Neural cell (in vitro differentiated cells): ENCODE results near the gene ZBTB17. TPM values are rescaled to one million over a fixed set of nuclear protein-coding genes. Genes with fewer than 3 reads are reported as not detected.

Experiments used
- H2AFZ ChIP-seq: fragments of 200-600, 300-800 bp; sonication (generic), shearing (Covaris generic); 2 replicates; pipeline ENCODE4 v1.6.0; 2014; ENCODE audit warnings: low read depth, mild to moderate bottlenecking, antibody characterized with exemption, low read length, moderate library complexity
- H3F3A ChIP-seq: fragments of 200-600 bp; shearing (Covaris generic); 2 replicates; pipeline ENCODE4 v1.6.1; 2016; ENCODE audit warnings: mild to moderate bottlenecking, moderate library complexity, mixed read lengths, antibody characterized with exemption, low read length; ENCODE audit not compliant: insufficient read depth, poor library complexity, severe bottlenecking
- H3K27ac ChIP-seq: fragments of 200-600, 300-800 bp; sonication (generic), shearing (Covaris generic); 2 replicates; pipeline ENCODE4 v1.5.1; 2014; ENCODE audit warnings: mild to moderate bottlenecking, low read length, moderate library complexity
- H3K27me3 ChIP-seq: fragments of 300-800, 200-600 bp; sonication (generic), shearing (Covaris generic); 2 replicates; pipeline ENCODE4 v1.6.0; 2014; ENCODE audit warnings: mild to moderate bottlenecking, low read depth, low read length, moderate library complexity; ENCODE audit not compliant: insufficient read depth
- H3K36me3 ChIP-seq: fragments of 300-800, 200-600 bp; sonication (generic), shearing (Covaris generic); 2 replicates; pipeline ENCODE4 v1.5.1; 2014; ENCODE audit warnings: mild to moderate bottlenecking, antibody characterized with exemption, low read length, moderate library complexity; ENCODE audit not compliant: insufficient read depth
- H3K4me2 ChIP-seq: fragments of 300-800, 200-600 bp; sonication (generic), shearing (Covaris generic); 2 replicates; pipeline ENCODE4 v1.6.0; 2014; ENCODE audit warnings: mild to moderate bottlenecking, low read length
- H3K4me3 ChIP-seq: fragments of 300-800, 200-600 bp; sonication (generic), shearing (Covaris generic); 2 replicates; pipeline ENCODE4 v1.5.1; 2014; ENCODE audit warnings: mild to moderate bottlenecking, low read length, moderate library complexity
- H3K79me2 ChIP-seq: fragments of 200-600 bp; shearing (Covaris generic); replicated peaks from 2 replicates; pipeline ENCODE4 v1.6.0; 2014; ENCODE audit warnings: mild to moderate bottlenecking, low read length, moderate library complexity; ENCODE audit not compliant: insufficient read depth
- H3K9ac ChIP-seq: fragments of 300-800, 200-600 bp; sonication (generic), shearing (Covaris generic); 2 replicates; pipeline ENCODE4 v1.6.1; 2016; ENCODE audit warnings: mild to moderate bottlenecking, low read length, mixed read lengths
- H3K9me2 ChIP-seq: fragments of 200-600 bp; shearing (Covaris generic); 2 replicates; pipeline ENCODE4 v1.6.1; 2016; ENCODE audit warnings: mild to moderate bottlenecking, low read length, mixed read lengths; ENCODE audit not compliant: insufficient read depth
- H3K9me3 ChIP-seq: fragments of 200-600, 300-800 bp; sonication (generic), shearing (Covaris generic); 2 replicates; pipeline ENCODE4 v1.6.1; 2016; ENCODE audit warnings: mild to moderate bottlenecking, mixed run types, low read length, moderate library complexity, mixed read lengths
- H4K20me1 ChIP-seq: fragments of 200-600 bp; shearing (Covaris generic); 2 replicates; pipeline ENCODE4 v1.6.1; 2016; ENCODE audit warnings: mild to moderate bottlenecking, mixed run types; ENCODE audit not compliant: insufficient read depth
- CTCF ChIP-seq: fragments of 450-650 bp; IDR thresholded peaks from 2 replicates; pipeline ENCODE4 v1.5.1; 2014; ENCODE audit warnings: antibody characterized with exemption, mild to moderate bottlenecking, moderate library complexity; ENCODE audit not compliant: poor library complexity, severe bottlenecking
- EP300 ChIP-seq: fragments of 450-650 bp; conservative IDR thresholded peaks from 2 replicates; pipeline ENCODE4 v1.6.1; 2014; ENCODE audit warnings: antibody characterized with exemption, mild to moderate bottlenecking, moderate library complexity; ENCODE audit not compliant: poor library complexity, severe bottlenecking
- EZH2 ChIP-seq: fragments of 200-600, 300-800 bp; shearing (Covaris generic), sonication (generic); IDR thresholded peaks from 2 replicates; pipeline ENCODE4 v1.6.1; 2014; ENCODE audit warnings: antibody characterized with exemption, low read length, borderline replicate concordance, mild to moderate bottlenecking; ENCODE audit not compliant: insufficient read depth, poor library complexity, severe bottlenecking
- MXI1 ChIP-seq: fragments of 450-650 bp; conservative IDR thresholded peaks from 2 replicates; pipeline ENCODE4 v1.6.1; 2014; ENCODE audit warnings: antibody characterized with exemption, mild to moderate bottlenecking; ENCODE audit not compliant: poor library complexity, severe bottlenecking
- POLR2AphosphoS5 ChIP-seq: IDR thresholded peaks from 2 replicates; pipeline ENCODE4 v1.6.1; 2012
- RAD21 ChIP-seq: fragments of 450-650 bp; conservative IDR thresholded peaks from 2 replicates; pipeline ENCODE4 v1.6.1; 2014; ENCODE audit warnings: antibody characterized with exemption, mild to moderate bottlenecking, moderate library complexity
- REST ChIP-seq: IDR thresholded peaks from 2 replicates; pipeline ENCODE4 v1.6.1; 2012; ENCODE audit warnings: borderline replicate concordance
- SMC3 ChIP-seq: fragments of 450-650 bp; conservative IDR thresholded peaks from 2 replicates; pipeline ENCODE4 v1.6.1; 2014; ENCODE audit warnings: antibody characterized with exemption, mild to moderate bottlenecking, moderate library complexity; ENCODE audit not compliant: poor library complexity
- TAF1 ChIP-seq: IDR thresholded peaks from 2 replicates; pipeline ENCODE4 v1.6.1; 2012; ENCODE audit warnings: low read depth
- polyA plus RNA-seq: library from polyadenylated mRNA; depleted of rRNA; stranded (reverse); fragments of >200 nt; gene quantifications from 2 replicates; pipeline ENCODE4 v1.2.3, GENCODE V29; 2014

The ZBTB17 gene
- polyA plus RNA-seq, 1 donor from 2014 or later, result 114 TPM

- Histone ChIP-seq H3K36me3 (peaks cover 9% of the 10 kb centered on the region), H3K9me3 (no peaks in the 10 kb centered on the region), H3K27ac (no peak overlapping the region), H4K20me1 (no peaks in the 10 kb centered on the region), H3K27me3 (no peaks in the 10 kb centered on the region), H3K4me3 (no peak overlapping the region), H3F3A (no peaks in the 10 kb centered on the region), H3K79me2 (no peaks in the 10 kb centered on the region), H3K9me2 (no peaks in the 10 kb centered on the region), H3K4me2 (no peak overlapping the region), H2AFZ (no peak overlapping the region), H3K9ac (no peak overlapping the region)
- TF ChIP-seq POLR2AphosphoS5 (no peak), REST (no peak), CTCF (no peak), EZH2 (no peak), EP300 (no peak), MXI1 (no peak), TAF1 (no peak), RAD21 (no peak), SMC3 (no peak)
Observed at GRCh38 chr1:15941044-15941840, 34.7 kb downstream of the ZBTB17 start.

GRCh38 chr1:15940110-15941043, 35.5 kb downstream of the ZBTB17 start:
- peaks cover 9% of the 10 kb centered on the region for H3K36me3 ChIP-seq
- H3K27ac ChIP-seq, result no peak overlapping the region
- no peak overlapping the region for H3K4me3 ChIP-seq

More at GRCh38 chr1:15940110-15941043, 35.5 kb downstream of the ZBTB17 start:
- Histone ChIP-seq H3K9me2 (no peaks in the 10 kb centered on the region), H3K27me3 (no peaks in the 10 kb centered on the region), H3K9ac (no peak overlapping the region), H3K4me2 (no peak overlapping the region), H3K9me3 (no peaks in the 10 kb centered on the region), H3K79me2 (no peaks in the 10 kb centered on the region), H4K20me1 (no peaks in the 10 kb centered on the region), H2AFZ (no peak overlapping the region), H3F3A (no peaks in the 10 kb centered on the region)
- TF ChIP-seq SMC3 (no peak), RAD21 (no peak), MXI1 (no peak), CTCF (no peak), EZH2 (no peak), REST (no peak), POLR2AphosphoS5 (no peak), EP300 (no peak), TAF1 (no peak)
